Spinal cord (tissue), 10 donors: ENCODE data around the gene ZNF322. TPM values are rescaled to one million over a fixed set of nuclear protein-coding genes. Genes with fewer than 3 reads are reported as not detected.
A peak's percentile ranks its signal among the peaks of the same experiment; 100 is the strongest.

ENCODE experiments used
- DNase-seq, 6 donors: peaks; one replicate each; pipeline versions ENCODE4 v3.0.0 to v3.0.0-alpha.2; 2013 to 2015; ENCODE audit warnings: low spot score in 6 of 6, low read depth in 4 of 6
- H3K27ac ChIP-seq: one replicate; pipeline ENCODE4 v1.5.1; 2013; ENCODE audit warnings: low read depth, low read length, control low read depth
- H3K27me3 ChIP-seq: one replicate; pipeline ENCODE4 v1.6.1; 2013; ENCODE audit warnings: low read length; ENCODE audit not compliant: control insufficient read depth, insufficient read depth
- H3K36me3 ChIP-seq: one replicate; pipeline ENCODE4 v1.6.1; 2013; ENCODE audit warnings: low read length; ENCODE audit not compliant: control insufficient read depth, insufficient read depth
- H3K4me1 ChIP-seq: one replicate; pipeline ENCODE4 v1.6.1; 2013; ENCODE audit warnings: low read length; ENCODE audit not compliant: control insufficient read depth, insufficient read depth
- H3K4me3 ChIP-seq: one replicate; pipeline ENCODE4 v1.5.1; 2013; ENCODE audit warnings: low read depth, low read length, control low read depth
- H3K9me3 ChIP-seq: one replicate; pipeline ENCODE4 v1.6.1; 2013; ENCODE audit warnings: low read length; ENCODE audit not compliant: control insufficient read depth, insufficient read depth
- WGBS: methylation state at CpG from one replicate; pipeline ENCODE4 v1.1.5; 2013; ENCODE audit warnings: missing lambda C conversion rate; ENCODE audit not compliant: insufficient coverage; 5-methylcytosine and 5-hydroxymethylcytosine counted together
- polyA plus RNA-seq, 2 donors: library from polyadenylated mRNA; unstranded; fragments of 120-200 nt; gene quantifications; one replicate each; pipeline ENCODE4 v1.2.1, GENCODE V29; 2013; ENCODE audit not compliant: insufficient read length in 2 of 2
- total RNA-seq, 2 donors: library from RNA; depleted of rRNA in 1 of 2; stranded (reverse); fragments of 120-200 nt in 1 of 2; fragments of >200 nt in 1 of 2; gene quantifications; one replicate each; pipeline versions ENCODE4 v1.2.3 to v1.2.4, GENCODE V29; 2013 to 2014
- donor health status: healthy.

Gene ZNF322
- total and polyA plus RNA-seq, 4 donors: 18.1 to 41.7 (median 29.4) TPM

DNA sequence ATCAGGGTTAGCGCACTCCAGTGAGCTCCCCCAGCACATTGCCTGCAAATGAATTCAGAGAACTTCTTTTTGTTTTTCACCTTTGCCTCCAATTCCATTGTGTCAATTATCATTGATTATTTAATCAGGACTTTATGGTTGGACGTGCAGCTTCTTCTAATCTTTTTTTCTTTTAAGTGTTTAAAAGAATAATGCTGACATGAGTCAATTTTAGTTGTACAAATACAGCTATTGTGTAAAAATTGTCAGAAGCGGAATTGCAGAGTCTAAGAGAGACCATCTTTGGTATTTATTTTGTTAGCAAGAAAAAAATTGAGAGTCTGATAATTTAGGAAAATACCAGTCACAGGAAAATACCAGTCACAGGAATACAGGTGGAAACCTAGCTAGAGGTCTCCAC is 57.3 kb downstream of the ZNF322 start:
- no peaks in the 10 kb centered on the region for H3K27me3 ChIP-seq
- DNase-seq: no peak
- no CpG with 5 or more reads among the region's 3 CpGs for WGBS
- H3K9me3 ChIP-seq: no peaks in the 10 kb centered on the region
- H3K36me3 ChIP-seq: peaks cover 16% of the 10 kb centered on the region
- H3K4me1 ChIP-seq: peaks cover 11% of the 10 kb centered on the region
- H3K4me3 ChIP-seq: no peak overlapping the region
- H3K27ac ChIP-seq: no peak overlapping the region

DNA sequence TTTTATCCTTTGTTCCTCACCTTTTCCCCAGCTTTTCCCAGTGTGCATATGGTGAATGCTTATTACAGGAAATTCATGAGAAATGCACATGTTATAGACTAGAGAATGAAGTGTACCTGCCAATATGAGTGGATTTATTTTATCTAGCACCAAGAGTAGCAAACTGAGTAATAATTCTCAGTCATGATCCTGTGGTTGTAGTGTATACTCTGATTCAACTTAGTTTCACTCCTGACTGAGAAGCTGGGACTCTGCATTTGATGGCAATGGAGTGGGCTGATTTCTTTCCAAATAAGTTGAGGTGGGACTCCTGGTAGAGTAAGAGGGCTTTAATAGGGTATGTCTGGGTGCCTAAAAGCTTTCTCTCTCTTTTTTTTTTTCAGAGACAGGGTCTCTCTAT is 58.8 kb downstream of the ZNF322 start:
- Histone ChIP-seq H3K27ac (no peak overlapping the region), H3K4me3 (no peak overlapping the region), H3K9me3 (no peaks in the 10 kb centered on the region), H3K4me1 (peaks cover 15% of the 10 kb centered on the region), H3K36me3 (peaks cover 19% of the 10 kb centered on the region), H3K27me3 (no peaks in the 10 kb centered on the region)
- no peak for DNase-seq

DNA sequence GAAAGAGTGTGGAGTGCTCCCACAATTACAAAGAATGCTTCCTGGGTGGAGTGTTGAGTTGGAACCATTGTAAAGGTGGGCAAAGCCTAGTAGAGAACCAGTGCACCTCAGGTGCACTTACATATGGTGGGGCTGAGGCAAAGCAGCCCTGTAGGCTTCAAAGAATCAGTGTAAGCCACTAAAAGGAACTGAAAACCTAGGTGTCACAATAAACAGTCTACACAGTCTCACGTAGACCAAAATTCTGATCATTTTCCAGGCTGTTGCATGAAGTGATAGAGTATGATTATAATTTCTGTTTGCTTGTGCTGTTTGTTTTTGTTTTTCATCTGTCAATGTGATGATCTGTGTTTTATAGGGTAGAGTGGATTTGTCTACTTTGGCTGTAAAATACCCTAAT is 60.0 kb downstream of the ZNF322 start:
- H3K4me1 ChIP-seq: peaks cover 18% of the 10 kb centered on the region
- no peak for DNase-seq
- peaks cover 19% of the 10 kb centered on the region for H3K36me3 ChIP-seq
- H3K9me3 ChIP-seq: no peaks in the 10 kb centered on the region
- no peak overlapping the region for H3K4me3 ChIP-seq
- no peak overlapping the region for H3K27ac ChIP-seq
- WGBS: no CpG with 5 or more reads among the region's 1 CpG
- H3K27me3 ChIP-seq: peaks cover 4% of the 10 kb centered on the region

- Histone ChIP-seq H3K4me3 (no peak overlapping the region), H3K27ac (no peak overlapping the region), H3K9me3 (no peaks in the 10 kb centered on the region), H3K36me3 (peaks cover 19% of the 10 kb centered on the region), H3K4me1 (peaks cover 18% of the 10 kb centered on the region), H3K27me3 (peaks cover 8% of the 10 kb centered on the region)
- no CpG with 5 or more reads among the region's 1 CpG for whole genome bisulfite sequencing
- DNase-seq: no peak
These were observed 60.4 kb downstream of the ZNF322 start for GRCh38 chr6:26599134-26599533.

GRCh38 chr6:26598267-26598666 is 61.3 kb downstream of the ZNF322 start:
- DNase-seq: no peak
- Histone ChIP-seq H3K36me3 (peaks cover 19% of the 10 kb centered on the region), H3K27me3 (peaks cover 16% of the 10 kb centered on the region), H3K27ac (no peak overlapping the region), H3K4me3 (no peak overlapping the region), H3K9me3 (no peaks in the 10 kb centered on the region), H3K4me1 (peaks cover 18% of the 10 kb centered on the region)
- 86% methylated on average over 22 of the region's 22 CpGs for WGBS

GRCh38 chr6:26597821-26598220 is 61.7 kb downstream of the ZNF322 start:
- Histone ChIP-seq H3K4me3 (peak overlapping the region; percentile 99), H3K9me3 (no peaks in the 10 kb centered on the region), H3K27me3 (peaks cover 20% of the 10 kb centered on the region), H3K36me3 (peaks cover 19% of the 10 kb centered on the region), H3K4me1 (peaks cover 18% of the 10 kb centered on the region), H3K27ac (no peak overlapping the region)
- whole genome bisulfite sequencing: 46% methylated on average over 15 of the region's 21 CpGs
- DNase-seq: no peak

- Histone ChIP-seq H3K27me3 (peaks cover 24% of the 10 kb centered on the region), H3K36me3 (peaks cover 19% of the 10 kb centered on the region), H3K9me3 (no peaks in the 10 kb centered on the region), H3K4me1 (peaks cover 18% of the 10 kb centered on the region), H3K4me3 (peak overlapping the region; percentile 99), H3K27ac (no peak overlapping the region)
- no peak for DNase-seq
- WGBS: 3% methylated on average over 6 of the region's 10 CpGs
These were observed 62.2 kb downstream of the ZNF322 start for GRCh38 chr6:26597389-26597766.

DNA sequence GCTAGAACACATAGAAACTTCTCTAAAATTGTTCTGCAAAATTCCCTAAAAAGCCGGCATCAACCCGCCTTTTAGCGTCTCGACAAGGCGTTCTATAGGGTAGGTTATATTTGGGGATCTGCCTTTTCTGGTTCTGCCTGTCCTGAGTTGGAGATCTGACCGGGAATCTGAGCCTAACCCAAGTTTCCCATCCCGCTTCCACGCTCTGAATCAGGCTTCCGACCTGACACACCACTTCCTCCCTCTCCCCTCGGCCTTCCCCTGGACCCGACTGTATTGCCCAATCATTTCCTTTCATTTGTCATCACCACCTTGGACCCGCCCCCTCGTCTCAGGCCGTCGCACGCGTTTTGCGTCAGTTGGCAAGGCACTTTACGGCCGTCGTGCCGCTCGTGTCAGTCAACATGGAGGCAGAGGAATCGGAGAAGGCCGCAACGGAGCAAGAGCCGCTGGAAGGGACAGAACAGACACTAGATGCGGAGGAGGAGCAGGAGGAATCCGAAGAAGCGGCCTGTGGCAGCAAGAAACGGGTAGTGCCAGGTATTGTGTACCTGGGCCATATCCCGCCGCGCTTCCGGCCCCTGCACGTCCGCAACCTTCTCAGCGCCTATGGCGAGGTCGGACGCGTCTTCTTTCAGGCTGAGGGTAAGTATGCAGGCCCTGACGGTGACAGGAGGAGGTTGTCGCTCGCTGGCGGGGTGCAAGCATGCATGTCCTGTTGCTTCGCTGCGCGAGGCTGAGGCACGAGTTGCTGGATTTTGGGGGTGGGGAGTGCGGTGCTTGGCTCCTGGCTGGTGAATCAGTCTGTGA is 62.8 kb downstream of the ZNF322 start, which contains the start of gene ABT1:
ABT1 (plus strand) TSS at position 375 of the 810 bp plus-strand sequence; CDS start at position 405, 30 bp downstream.
- H3K4me3 ChIP-seq: peak within 1 kb of the TSS; percentile 99
- peaks cover 18% of the 10 kb centered on the region for H3K4me1 ChIP-seq
- H3K27me3 ChIP-seq: peaks cover 30% of the 10 kb centered on the region
- no peaks in the 10 kb centered on the region for H3K9me3 ChIP-seq
- peak within 1 kb of the TSS; percentile 85 for H3K27ac ChIP-seq
- WGBS: 0% methylated on average over 46 of the region's 51 CpGs
- DNase-seq: peak; percentile 98 to 100 (median 99)
- peaks cover 19% of the 10 kb centered on the region for H3K36me3 ChIP-seq

DNA sequence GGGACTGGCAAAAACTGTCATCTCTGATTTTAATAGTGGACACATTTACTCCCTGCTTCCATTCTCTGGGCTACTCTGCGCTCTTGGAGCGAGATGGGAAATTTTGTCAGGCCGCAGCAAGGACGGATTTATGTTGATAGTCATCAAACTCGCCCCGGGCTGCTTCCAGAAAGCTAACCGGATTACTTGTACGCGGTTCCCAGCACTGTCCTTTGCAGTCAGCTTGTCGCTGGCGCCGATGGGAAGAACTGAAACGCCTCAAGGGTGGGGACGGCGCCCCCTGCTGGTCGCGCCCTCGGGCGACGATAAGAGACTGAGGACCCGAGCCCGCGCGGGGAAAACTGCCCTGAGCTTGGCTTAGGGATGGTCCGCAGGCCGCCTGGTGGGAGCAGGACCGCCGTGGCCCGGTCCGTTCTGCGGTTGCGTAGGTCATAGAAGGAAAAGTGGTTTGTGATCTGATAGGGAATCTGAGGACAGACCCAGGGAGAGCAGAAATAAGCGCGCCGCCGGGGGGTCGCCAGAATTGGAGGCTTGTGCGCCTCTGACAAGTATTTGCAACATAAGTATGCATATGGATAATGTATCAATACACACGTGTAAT is 63.8 kb downstream of the ZNF322 start:
- Histone ChIP-seq H3K4me1 (peaks cover 18% of the 10 kb centered on the region), H3K9me3 (no peaks in the 10 kb centered on the region), H3K4me3 (peak overlapping the region; percentile 99), H3K27me3 (peaks cover 33% of the 10 kb centered on the region), H3K36me3 (peaks cover 19% of the 10 kb centered on the region), H3K27ac (peak overlapping the region; percentile 76)
- WGBS: 0% methylated on average over 32 of the region's 39 CpGs
- peak; percentile 72 to 96 (median 85) for DNase-seq
